CD14-positive monocyte (primary cell): ENCODE measurements around the gene CACHD1. TPM values are rescaled to one million over a fixed set of nuclear protein-coding genes. Genes with fewer than 3 reads are reported as not detected.

Experiments
- DNase-seq, 3 donors: peaks; one replicate each; pipeline ENCODE4 v3.0.0-alpha.2; 2011 to 2022
- H2AFZ ChIP-seq: 2 replicates; pipeline ENCODE4 v1.6.0; 2012; ENCODE audit warnings: mild to moderate bottlenecking, low read depth, low read length, inconsistent platforms; ENCODE audit not compliant: insufficient read depth, poor library complexity, severe bottlenecking
- H3K27ac ChIP-seq, 2 donors: 1 replicate in 1 of 2; 2 replicates in 1 of 2; pipeline ENCODE4 v1.5.1; 2012 to 2013; ENCODE audit warnings: low read length in 2 of 2, control low read depth in 1 of 2, inconsistent platforms in 1 of 2, low read depth in 1 of 2, mild to moderate bottlenecking in 1 of 2
- H3K27me3 ChIP-seq, 2 donors: one replicate each; pipeline versions ENCODE4 v1.6.0 to v1.6.1; 2011 to 2013; ENCODE audit warnings: low read length in 2 of 2; ENCODE audit not compliant: control insufficient read depth in 2 of 2, insufficient read depth in 2 of 2
- H3K36me3 ChIP-seq, 2 donors: replicated peaks in 1 of 2; 1 replicate in 1 of 2; 2 replicates in 1 of 2; pipeline versions ENCODE4 v1.5.1 to v1.6.1; 2012 to 2013; ENCODE audit warnings: low read length in 2 of 2, control low read depth in 1 of 2, inconsistent platforms in 1 of 2, mild to moderate bottlenecking in 1 of 2; ENCODE audit not compliant: insufficient read depth in 2 of 2, control insufficient read depth in 1 of 2
- H3K4me1 ChIP-seq, 2 donors: 1 replicate in 1 of 2; 2 replicates in 1 of 2; pipeline versions ENCODE4 v1.5.1 to v1.6.1; 2012 to 2013; ENCODE audit warnings: low read length in 2 of 2, control low read depth in 1 of 2, inconsistent platforms in 1 of 2, mild to moderate bottlenecking in 1 of 2, moderate library complexity in 1 of 2; ENCODE audit not compliant: insufficient read depth in 2 of 2, control insufficient read depth in 1 of 2
- H3K4me2 ChIP-seq: replicated peaks from 2 replicates; pipeline ENCODE3; 2012; ENCODE audit warnings: low read length, moderate library complexity, mild to moderate bottlenecking; ENCODE audit not compliant: poor library complexity, severe bottlenecking; ENCODE audit errors: extremely low read depth
- H3K4me3 ChIP-seq, 3 experiments: fragments of 200-600 bp in 1 of 3; sonication (generic) in 1 of 3; replicated peaks in 1 of 3; 1 replicate in 2 of 3; 2 replicates in 1 of 3; pipeline ENCODE4 v1.5.1; 2011 to 2013; ENCODE audit warnings: low read length in 3 of 3, mild to moderate bottlenecking in 3 of 3, control low read depth in 2 of 3, low read depth in 2 of 3, inconsistent platforms in 1 of 3, moderate library complexity in 1 of 3
- H3K79me2 ChIP-seq: 2 replicates; pipeline ENCODE4 v1.6.0; 2012; ENCODE audit warnings: mild to moderate bottlenecking, control low read depth, inconsistent platforms, low read length, moderate library complexity; ENCODE audit not compliant: insufficient read depth
- H3K9ac ChIP-seq: 2 replicates; pipeline ENCODE4 v1.6.0; 2017; ENCODE audit warnings: low read length, mild to moderate bottlenecking; ENCODE audit not compliant: insufficient read depth, poor library complexity, severe bottlenecking
- H3K9me3 ChIP-seq, 2 donors: replicated peaks in 1 of 2; 1 replicate in 1 of 2; 2 replicates in 1 of 2; pipeline versions ENCODE4 v1.5.1 to v1.6.1; 2012 to 2013; ENCODE audit warnings: low read length in 2 of 2, control low read depth in 1 of 2; ENCODE audit not compliant: control insufficient read depth in 1 of 2, insufficient read depth in 1 of 2
- H4K20me1 ChIP-seq: 2 replicates; pipeline ENCODE4 v1.6.0; 2012; ENCODE audit warnings: mild to moderate bottlenecking, low read length, control low read depth, moderate library complexity; ENCODE audit not compliant: insufficient read depth
- H3K27ac Mint-ChIP-seq, 7 donors: one replicate each; pipeline ENCODE4 v1.8.0; 2020; ENCODE audit warnings: mild to moderate bottlenecking in 7 of 7, mixed read lengths in 7 of 7, moderate library complexity in 6 of 7, inconsistent platforms in 2 of 7
- H3K27me3 Mint-ChIP-seq, 3 donors: one replicate each; pipeline ENCODE4 v1.8.0; 2021 to 2022; ENCODE audit warnings: low read depth in 3 of 3, mild to moderate bottlenecking in 3 of 3, mixed read lengths in 3 of 3, moderate library complexity in 3 of 3, inconsistent platforms in 1 of 3
- H3K36me3 Mint-ChIP-seq, 2 donors: one replicate each; pipeline ENCODE4 v1.8.0; 2020; ENCODE audit warnings: mixed read lengths in 2 of 2, inconsistent platforms in 1 of 2, mild to moderate bottlenecking in 1 of 2
- H3K4me1 Mint-ChIP-seq: one replicate; pipeline ENCODE4 v1.8.0; 2020; ENCODE audit warnings: mild to moderate bottlenecking, mixed read lengths
- H3K4me3 Mint-ChIP-seq, 2 donors: one replicate each; pipeline ENCODE4 v1.8.0; 2020; ENCODE audit warnings: mild to moderate bottlenecking in 2 of 2, mixed read lengths in 2 of 2, moderate library complexity in 1 of 2
- H3K9me3 Mint-ChIP-seq, 7 donors: one replicate each; pipeline ENCODE4 v1.8.0; 2020 to 2022; ENCODE audit warnings: mixed read lengths in 7 of 7, mild to moderate bottlenecking in 6 of 7, moderate library complexity in 6 of 7, inconsistent platforms in 2 of 7
- WGBS: methylation state at CpG from one replicate; pipeline ENCODE4 v1.1.5; 2013; ENCODE audit warnings: missing lambda C conversion rate; ENCODE audit not compliant: insufficient coverage; 5-methylcytosine and 5-hydroxymethylcytosine counted together
- intact Hi-C, 2 donors: fragments of 100-400 bp; cut with micrococcal nuclease; formaldehyde crosslinking; loops; one replicate each; pipeline versions ENCODE4 v1.15.0 to v1.15.1; 2023
- polyA plus RNA-seq, 3 donors: library from polyadenylated mRNA; depleted of rRNA in 1 of 3; unstranded in 2 of 3; stranded (reverse) in 1 of 3; fragments of 300-500 nt in 2 of 3; fragments of >200 nt in 1 of 3; fragmentation: Illumina TruSeq in 2 of 3; gene quantifications; 1 replicate in 2 of 3; 2 replicates in 1 of 3; pipeline ENCODE4 v1.2.3, GENCODE V29; 2012 to 2021
- TF ChIP-seq, protein P1 (sequence below): fragments of 200-600 bp; IDR thresholded peaks from one replicate; pipeline ENCODE4 v1.8.0; 2022; ENCODE audit warnings: antibody characterized with exemption, mild to moderate bottlenecking

Gene CACHD1
- polyA plus RNA-seq, 3 donors: 0.12 TPM; not detected in 2

GRCh38 chr1:64597113-64597512, 127.2 kb downstream of the CACHD1 start:
- H3K9me3 Mint-ChIP-seq: peaks cover 0 to 3% (median 0%) of the 10 kb centered on the region in 7 donors
- no peak overlapping the region for H3K4me3 Mint-ChIP-seq
- H3K4me3 ChIP-seq: no peak overlapping the region
- H3K4me1 Mint-ChIP-seq: peaks cover 4% of the 10 kb centered on the region
- no peak overlapping the region for H3K27ac ChIP-seq
- no peak overlapping the region for H2AFZ ChIP-seq
- 86% methylated on average over 1 of the region's 4 CpGs for WGBS
- no peaks in the 10 kb centered on the region for H3K36me3 ChIP-seq
- H4K20me1 ChIP-seq: no peaks in the 10 kb centered on the region
- no peaks in the 10 kb centered on the region for H3K36me3 Mint-ChIP-seq
- no peaks in the 10 kb centered on the region for H3K79me2 ChIP-seq
- H3K4me2 ChIP-seq: no peak overlapping the region
- intact Hi-C loops: no loop called here
- peaks cover 0 to 2% (median 0%) of the 10 kb centered on the region in 3 donors for H3K27me3 Mint-ChIP-seq
- H3K27me3 ChIP-seq: no peaks in the 10 kb centered on the region
- H3K27ac Mint-ChIP-seq: no peak overlapping the region
- no peak for DNase-seq
- no peaks in the 10 kb centered on the region for H3K9me3 ChIP-seq
- TF ChIP-seq, protein P1, sequence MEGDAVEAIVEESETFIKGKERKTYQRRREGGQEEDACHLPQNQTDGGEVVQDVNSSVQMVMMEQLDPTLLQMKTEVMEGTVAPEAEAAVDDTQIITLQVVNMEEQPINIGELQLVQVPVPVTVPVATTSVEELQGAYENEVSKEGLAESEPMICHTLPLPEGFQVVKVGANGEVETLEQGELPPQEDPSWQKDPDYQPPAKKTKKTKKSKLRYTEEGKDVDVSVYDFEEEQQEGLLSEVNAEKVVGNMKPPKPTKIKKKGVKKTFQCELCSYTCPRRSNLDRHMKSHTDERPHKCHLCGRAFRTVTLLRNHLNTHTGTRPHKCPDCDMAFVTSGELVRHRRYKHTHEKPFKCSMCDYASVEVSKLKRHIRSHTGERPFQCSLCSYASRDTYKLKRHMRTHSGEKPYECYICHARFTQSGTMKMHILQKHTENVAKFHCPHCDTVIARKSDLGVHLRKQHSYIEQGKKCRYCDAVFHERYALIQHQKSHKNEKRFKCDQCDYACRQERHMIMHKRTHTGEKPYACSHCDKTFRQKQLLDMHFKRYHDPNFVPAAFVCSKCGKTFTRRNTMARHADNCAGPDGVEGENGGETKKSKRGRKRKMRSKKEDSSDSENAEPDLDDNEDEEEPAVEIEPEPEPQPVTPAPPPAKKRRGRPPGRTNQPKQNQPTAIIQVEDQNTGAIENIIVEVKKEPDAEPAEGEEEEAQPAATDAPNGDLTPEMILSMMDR: no peak
- no peak overlapping the region for H3K9ac ChIP-seq
- H3K4me1 ChIP-seq: no peaks in the 10 kb centered on the region

DNA sequence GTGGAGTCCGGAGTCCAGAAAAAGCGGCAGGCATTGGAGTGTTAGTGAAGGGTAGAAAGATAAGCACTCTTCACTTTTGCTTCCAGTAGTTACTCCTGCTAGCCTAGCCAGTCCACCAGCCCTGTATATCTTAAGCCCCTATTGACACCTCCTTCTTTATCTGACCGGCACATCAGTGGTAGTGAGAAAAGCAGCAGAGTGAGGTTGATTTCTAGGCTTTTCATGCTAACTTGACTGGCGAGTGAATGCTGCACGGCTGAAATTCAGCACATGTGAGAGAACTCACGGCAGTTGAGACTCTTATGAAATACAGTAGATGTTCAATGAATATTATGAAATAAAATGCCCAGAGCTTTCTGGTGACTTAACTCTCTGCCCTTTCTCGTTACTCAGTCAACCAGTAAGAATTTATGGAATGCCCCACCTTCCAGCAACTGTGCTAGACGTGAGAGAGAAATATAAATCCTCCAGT, 128.2 kb downstream of the CACHD1 start:
- H3K9me3 Mint-ChIP-seq: peaks cover 0 to 3% (median 0%) of the 10 kb centered on the region in 7 donors
- no peak overlapping the region for H3K27ac Mint-ChIP-seq
- H3K79me2 ChIP-seq: no peaks in the 10 kb centered on the region
- peaks cover 0 to 2% (median 0%) of the 10 kb centered on the region in 3 donors for H3K27me3 Mint-ChIP-seq
- H3K27me3 ChIP-seq: no peaks in the 10 kb centered on the region
- no peaks in the 10 kb centered on the region for H3K36me3 ChIP-seq
- no peak overlapping the region for H3K4me3 ChIP-seq
- WGBS: no CpG with 5 or more reads among the region's 8 CpGs
- no peak overlapping the region for H2AFZ ChIP-seq
- no peak overlapping the region for H3K27ac ChIP-seq
- H3K4me1 Mint-ChIP-seq: peaks cover 4% of the 10 kb centered on the region
- no peaks in the 10 kb centered on the region for H3K4me1 ChIP-seq
- H3K4me3 Mint-ChIP-seq: no peak overlapping the region
- intact Hi-C loops: no loop called here
- H3K9ac ChIP-seq: no peak overlapping the region
- DNase-seq: no peak
- no peaks in the 10 kb centered on the region for H4K20me1 ChIP-seq
- no peaks in the 10 kb centered on the region for H3K9me3 ChIP-seq
- H3K4me2 ChIP-seq: no peak overlapping the region
- H3K36me3 Mint-ChIP-seq: no peaks in the 10 kb centered on the region
- TF ChIP-seq, protein P1: no peak
